HG02678 (cell line): ENCODE results near the gene CBLL2.
"Not testable (repeated sequence)": the region's sequence is repeated elsewhere in the genome, so short reads cannot be mapped to it uniquely, and the experiment has no call there.

Experiments
- ATAC-seq: cut with Tn5 transposase; IDR thresholded peaks from one replicate; pipeline ENCODE4 v1.9.1; 2021; ENCODE audit warnings: mild to moderate bottlenecking, moderate library complexity; ENCODE audit not compliant: unreplicated experiment

The CBLL2 gene

GRCh38 chrX:22272613-22273012, at the start of gene CBLL2:
Gene CBLL2 (plus strand): TSS chrX:22272913. CDS start chrX:22272992, 79 bp downstream.
- ATAC-seq: no peak

GRCh38 chrX:22234380-22234779, 38.3 kb upstream of the CBLL2 start:
- no peak for ATAC-seq

- ATAC-seq: no peak
Measured at GRCh38 chrX:22237479-22237878, 35.2 kb upstream of the CBLL2 start.

GRCh38 chrX:22246620-22247019, 26.1 kb upstream of the CBLL2 start:
- no peak for ATAC-seq

GRCh38 chrX:22247169-22247568, 25.5 kb upstream of the CBLL2 start:
- ATAC-seq: no peak

GRCh38 chrX:22248401-22248800, 24.3 kb upstream of the CBLL2 start:
- no peak for ATAC-seq

GRCh38 chrX:22249371-22249770, 23.3 kb upstream of the CBLL2 start:
- ATAC-seq: no peak

- ATAC-seq: no peak
Measured at GRCh38 chrX:22268706-22269105, 4.0 kb upstream of the CBLL2 start.

GRCh38 chrX:22273714-22274317, 1.1 kb downstream of the CBLL2 start:
- ATAC-seq: no peak

GRCh38 chrX:22276781-22277180, 4.1 kb downstream of the CBLL2 start:
- ATAC-seq: no peak

GRCh38 chrX:22278375-22278774, 5.7 kb downstream of the CBLL2 start:
- ATAC-seq: no peak

GRCh38 chrX:22289209-22289608, 16.5 kb downstream of the CBLL2 start:
- not testable (repeated sequence) for ATAC-seq

- ATAC-seq: no peak
Measured at GRCh38 chrX:22296871-22297270, 24.2 kb downstream of the CBLL2 start.

GRCh38 chrX:22300130-22300529, 27.4 kb downstream of the CBLL2 start:
- no peak for ATAC-seq

GRCh38 chrX:22310779-22311178, 38.1 kb downstream of the CBLL2 start:
- ATAC-seq: no peak

GRCh38 chrX:22313766-22314165, 41.1 kb downstream of the CBLL2 start:
- ATAC-seq: no peak

- no peak for ATAC-seq
Measured at GRCh38 chrX:22314211-22314610, 41.5 kb downstream of the CBLL2 start.

GRCh38 chrX:22314692-22315091, 42.0 kb downstream of the CBLL2 start:
- ATAC-seq: no peak

GRCh38 chrX:22315151-22315550, 42.4 kb downstream of the CBLL2 start:
- ATAC-seq: no peak

- no peak for ATAC-seq
Measured at GRCh38 chrX:22320236-22320873, 47.6 kb downstream of the CBLL2 start.

- ATAC-seq: no peak
Measured at GRCh38 chrX:22323541-22323940, 50.8 kb downstream of the CBLL2 start.
